IMR-90 (cell line): ENCODE measurements around the gene FRMD4B.

Source experiments
- CHD1 ChIP-seq: IDR thresholded peaks from 2 replicates; pipeline ENCODE4 v1.6.1; 2012; ENCODE audit warnings: low read depth, low read length, improper control_type of control experiment
- POLR2A ChIP-seq: IDR thresholded peaks from 2 replicates; pipeline ENCODE4 v1.6.1; 2012; ENCODE audit warnings: mild to moderate bottlenecking, low read depth, low read length
- RCOR1 ChIP-seq: IDR thresholded peaks from 2 replicates; pipeline ENCODE4 v1.6.1; 2012; ENCODE audit warnings: mild to moderate bottlenecking, low read length, improper control_type of control experiment; ENCODE audit not compliant: insufficient replicate concordance
- TF ChIP-seq, protein P1 (sequence below): conservative IDR thresholded peaks from 2 replicates; pipeline ENCODE4 v1.5.1; 2012; ENCODE audit warnings: mild to moderate bottlenecking, low read depth, low read length, improper control_type of control experiment
- TF ChIP-seq, protein P2 (sequence below): fragments of 150-350 bp; IDR thresholded peaks from 2 replicates; pipeline ENCODE4 v1.6.1; 2016; ENCODE audit warnings: low read depth, mild to moderate bottlenecking, low read length, moderate library complexity, borderline replicate concordance

- TF ChIP-seq CHD1, result no peak
- no peak for TF ChIP-seq POLR2A
- TF ChIP-seq, protein P1, sequence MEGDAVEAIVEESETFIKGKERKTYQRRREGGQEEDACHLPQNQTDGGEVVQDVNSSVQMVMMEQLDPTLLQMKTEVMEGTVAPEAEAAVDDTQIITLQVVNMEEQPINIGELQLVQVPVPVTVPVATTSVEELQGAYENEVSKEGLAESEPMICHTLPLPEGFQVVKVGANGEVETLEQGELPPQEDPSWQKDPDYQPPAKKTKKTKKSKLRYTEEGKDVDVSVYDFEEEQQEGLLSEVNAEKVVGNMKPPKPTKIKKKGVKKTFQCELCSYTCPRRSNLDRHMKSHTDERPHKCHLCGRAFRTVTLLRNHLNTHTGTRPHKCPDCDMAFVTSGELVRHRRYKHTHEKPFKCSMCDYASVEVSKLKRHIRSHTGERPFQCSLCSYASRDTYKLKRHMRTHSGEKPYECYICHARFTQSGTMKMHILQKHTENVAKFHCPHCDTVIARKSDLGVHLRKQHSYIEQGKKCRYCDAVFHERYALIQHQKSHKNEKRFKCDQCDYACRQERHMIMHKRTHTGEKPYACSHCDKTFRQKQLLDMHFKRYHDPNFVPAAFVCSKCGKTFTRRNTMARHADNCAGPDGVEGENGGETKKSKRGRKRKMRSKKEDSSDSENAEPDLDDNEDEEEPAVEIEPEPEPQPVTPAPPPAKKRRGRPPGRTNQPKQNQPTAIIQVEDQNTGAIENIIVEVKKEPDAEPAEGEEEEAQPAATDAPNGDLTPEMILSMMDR, result no peak
- TF ChIP-seq, protein P2, sequence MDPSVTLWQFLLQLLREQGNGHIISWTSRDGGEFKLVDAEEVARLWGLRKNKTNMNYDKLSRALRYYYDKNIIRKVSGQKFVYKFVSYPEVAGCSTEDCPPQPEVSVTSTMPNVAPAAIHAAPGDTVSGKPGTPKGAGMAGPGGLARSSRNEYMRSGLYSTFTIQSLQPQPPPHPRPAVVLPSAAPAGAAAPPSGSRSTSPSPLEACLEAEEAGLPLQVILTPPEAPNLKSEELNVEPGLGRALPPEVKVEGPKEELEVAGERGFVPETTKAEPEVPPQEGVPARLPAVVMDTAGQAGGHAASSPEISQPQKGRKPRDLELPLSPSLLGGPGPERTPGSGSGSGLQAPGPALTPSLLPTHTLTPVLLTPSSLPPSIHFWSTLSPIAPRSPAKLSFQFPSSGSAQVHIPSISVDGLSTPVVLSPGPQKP, result no peak
- TF ChIP-seq RCOR1, result no peak
Observed at GRCh38 chr3:69322158-69322509, 63.8 kb downstream of the FRMD4B start.
